ENCODE measurements around the gene NRXN3.

The NRXN3 gene

GRCh38 chr14:79614448-79614847 lies 1444.3 kb downstream of the NRXN3 start:
- no peak for DNase-seq

- DNase-seq, result no peak
Measured at GRCh38 chr14:79627058-79627457, 1456.9 kb downstream of the NRXN3 start.

- no peak for DNase-seq
Measured at GRCh38 chr14:79629411-79630287, 1459.5 kb downstream of the NRXN3 start.

- DNase-seq, result no peak
Measured at GRCh38 chr14:79630288-79630960, 1460.3 kb downstream of the NRXN3 start.

- DNase-seq, result no peak
Measured at GRCh38 chr14:79631276-79631675, 1461.1 kb downstream of the NRXN3 start.

GRCh38 chr14:79638672-79639266 lies 1468.6 kb downstream of the NRXN3 start:
- DNase-seq, result no peak

- DNase-seq, result no peak
Measured at GRCh38 chr14:79639613-79640012, 1469.4 kb downstream of the NRXN3 start.

- no peak for DNase-seq
Measured at GRCh38 chr14:79641371-79641770, 1471.2 kb downstream of the NRXN3 start.

- no peak for DNase-seq
Measured at GRCh38 chr14:79643132-79643531, 1473.0 kb downstream of the NRXN3 start.

- DNase-seq, result no peak
Measured at GRCh38 chr14:79645753-79646362, 1475.7 kb downstream of the NRXN3 start.

- no peak for DNase-seq
Measured at GRCh38 chr14:79649856-79650255, 1479.7 kb downstream of the NRXN3 start.

GRCh38 chr14:79652513-79653307 lies 1482.5 kb downstream of the NRXN3 start:
- no peak for DNase-seq

- no peak for DNase-seq
Measured at GRCh38 chr14:79656056-79656455, 1485.9 kb downstream of the NRXN3 start.

- no peak for DNase-seq
Measured at GRCh38 chr14:79656496-79656895, 1486.3 kb downstream of the NRXN3 start.

- DNase-seq, result no peak
Measured at GRCh38 chr14:79658221-79658620, 1488.0 kb downstream of the NRXN3 start.

GRCh38 chr14:79658769-79659168 lies 1488.6 kb downstream of the NRXN3 start:
- no peak for DNase-seq

- DNase-seq, result no peak
Measured at GRCh38 chr14:79660053-79660939, 1490.1 kb downstream of the NRXN3 start.

GRCh38 chr14:79661752-79662151 lies 1491.6 kb downstream of the NRXN3 start:
- DNase-seq, result no peak

- DNase-seq, result no peak
Measured at GRCh38 chr14:79663453-79663852, 1493.3 kb downstream of the NRXN3 start.

GRCh38 chr14:79665556-79665955 lies 1495.4 kb downstream of the NRXN3 start:
- DNase-seq, result no peak

- no peak for DNase-seq
Measured at GRCh38 chr14:79668951-79669350, 1498.8 kb downstream of the NRXN3 start.

- no peak for DNase-seq
Measured at GRCh38 chr14:79670811-79671210, 1500.6 kb downstream of the NRXN3 start.
